GM20431 (cell line): ENCODE measurements around the gene STK24.

Source experiments
- in situ Hi-C: fragments of 300-500 bp; cut with MseI, MboI; formaldehyde crosslinking; loops from one replicate; pipeline ENCODE4 v1.15.0; 2020; ENCODE audit warnings: low sequenced_read_pairs; ENCODE audit not compliant: unreplicated experiment

The STK24 gene

GRCh38 chr13:98405690-98406344 lies 171.1 kb downstream of the STK24 start:
- in situ Hi-C loops: no loop called here

DNA sequence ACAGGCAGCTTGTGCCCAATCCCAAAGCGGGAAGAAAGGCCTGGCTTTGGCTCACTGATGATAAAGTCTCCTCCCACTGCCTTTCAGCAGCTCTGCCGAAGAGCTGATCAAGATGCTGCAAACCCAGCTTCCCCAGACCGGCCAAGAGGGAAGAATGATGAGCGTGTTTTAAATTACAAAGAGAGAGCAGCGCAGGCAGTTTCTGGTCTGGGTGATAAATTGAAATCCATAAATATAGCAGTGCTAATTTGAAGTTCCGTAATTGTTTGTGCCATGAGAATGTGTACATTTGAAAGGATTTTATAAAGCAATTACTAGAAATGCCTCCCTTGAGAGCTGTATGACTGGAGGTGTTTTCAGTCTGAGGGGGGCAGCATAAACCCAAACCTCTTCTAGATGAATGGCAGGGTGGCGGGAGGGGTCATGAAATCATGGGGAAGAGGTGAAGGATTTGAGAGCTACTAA lies 171.8 kb downstream of the STK24 start:
- in situ Hi-C loops: no loop called here

- in situ Hi-C loops: no loop called here
These were observed 173.8 kb downstream of the STK24 start for GRCh38 chr13:98403076-98403475.

DNA sequence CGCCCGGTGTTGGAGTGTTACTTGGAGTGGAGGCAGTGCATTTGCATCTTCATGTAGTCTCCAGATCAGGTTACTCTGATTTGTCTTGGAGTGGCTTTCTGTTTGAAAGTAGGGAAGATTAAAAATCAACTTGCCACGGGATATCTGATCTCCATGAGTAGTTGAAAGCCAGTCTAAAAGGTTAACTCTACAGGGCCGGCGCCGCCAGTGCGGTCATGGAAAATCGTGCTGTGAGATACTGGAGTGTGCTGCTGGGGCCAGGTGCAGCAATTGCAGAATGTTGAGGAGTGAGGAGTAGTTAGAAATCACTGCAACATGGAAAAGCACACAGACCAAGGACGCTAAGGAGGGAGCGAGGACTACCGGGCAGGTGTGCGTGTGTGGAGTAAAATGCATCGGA lies 175.0 kb downstream of the STK24 start:
- in situ Hi-C loops: no loop called here

DNA sequence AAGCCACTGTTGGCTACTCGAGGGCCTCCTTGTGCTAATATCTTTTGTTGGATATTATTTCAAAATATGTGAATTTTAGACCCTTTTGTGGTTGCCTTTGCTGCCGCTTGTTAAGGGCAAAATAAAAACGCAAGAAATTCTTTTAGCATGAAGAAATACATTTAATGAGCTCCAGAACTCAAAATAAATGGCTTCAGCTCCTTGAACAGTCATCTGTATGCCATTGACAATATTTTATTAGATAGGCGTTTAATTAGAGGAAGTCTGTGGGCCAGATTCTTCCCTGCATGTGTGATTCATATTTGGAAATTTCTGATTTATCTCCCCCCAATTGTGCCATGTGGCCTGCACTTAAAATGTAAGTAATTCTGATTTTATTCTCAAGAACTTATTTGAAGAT lies 177.2 kb downstream of the STK24 start:
- in situ Hi-C loops: no loop called here

GRCh38 chr13:98398581-98398980 lies 178.3 kb downstream of the STK24 start:
- in situ Hi-C loops: no loop called here

DNA sequence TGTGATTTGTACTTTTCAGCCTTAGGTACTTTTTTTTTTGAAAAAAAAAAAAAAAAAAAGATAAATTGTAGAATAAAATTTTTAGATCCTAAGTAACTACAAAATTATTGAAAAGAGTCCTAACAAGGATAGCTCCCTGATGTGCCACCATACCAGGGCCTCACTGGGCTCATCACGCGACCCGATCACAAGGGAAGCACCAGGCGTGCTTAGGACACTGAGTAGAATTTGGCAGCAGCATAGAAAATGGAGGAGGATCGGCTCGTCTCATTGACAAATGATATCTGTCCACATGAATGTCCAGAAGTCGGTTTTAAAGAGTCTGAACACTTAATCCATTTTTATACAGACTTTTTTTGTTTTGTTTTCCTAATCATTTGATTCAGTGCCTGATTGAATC lies 179.0 kb downstream of the STK24 start:
- in situ Hi-C loops: no loop called here

- in situ Hi-C loops: no loop called here
These were observed 179.7 kb downstream of the STK24 start for GRCh38 chr13:98397221-98397620.

GRCh38 chr13:98396071-98396710 lies 180.7 kb downstream of the STK24 start:
- in situ Hi-C loops: no loop called here
